HTR-8/SVneo (cell line): Measurements from ENCODE around the gene CEACAM6.
"Not testable (repeated sequence)": the region's sequence is repeated elsewhere in the genome, so short reads cannot be mapped to it uniquely, and the experiment has no call there.

ENCODE experiments used
- DNase-seq: peaks from one replicate; pipeline ENCODE4 v3.0.0; 2011; ENCODE audit warnings: low spot score, mixed read lengths; ENCODE audit not compliant: insufficient read length
- FAIRE-seq: peaks from 2 replicates; lab custom pipeline; 2011; peaks lifted over from hg19 to GRCh38; lab: Jason Lieb, UNC

CEACAM6 gene

DNA sequence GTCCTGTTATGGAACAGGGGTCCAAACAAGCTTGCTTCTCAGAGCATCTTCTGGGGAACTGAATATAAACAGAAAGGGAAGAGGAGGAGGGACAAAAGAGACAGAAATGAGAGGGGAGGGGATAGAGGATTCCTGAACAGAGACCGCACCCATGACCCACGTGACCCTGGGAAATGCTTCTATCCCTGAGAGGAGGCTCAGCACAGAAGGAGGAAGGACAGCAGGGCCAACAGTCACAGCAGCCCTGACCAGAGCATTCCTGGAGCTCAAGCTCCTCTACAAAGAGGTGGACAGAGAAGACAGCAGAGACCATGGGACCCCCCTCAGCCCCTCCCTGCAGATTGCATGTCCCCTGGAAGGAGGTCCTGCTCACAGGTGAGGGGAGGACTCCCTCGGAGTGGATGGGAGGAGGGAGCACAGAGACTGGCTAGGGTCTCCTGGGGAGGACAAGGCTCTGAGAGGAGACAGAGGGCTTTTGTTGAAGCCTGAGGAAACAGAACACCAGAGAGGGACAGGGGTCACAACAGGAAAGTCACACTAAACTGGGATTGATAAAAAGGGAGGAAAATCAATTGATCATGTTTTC lies at the start of gene CEACAM6:
CEACAM6 (plus strand) TSS at position 203 of the 586 bp plus-strand sequence; CDS start at position 312, 109 bp downstream.
- FAIRE-seq = no peak
- no peak for DNase-seq

DNA sequence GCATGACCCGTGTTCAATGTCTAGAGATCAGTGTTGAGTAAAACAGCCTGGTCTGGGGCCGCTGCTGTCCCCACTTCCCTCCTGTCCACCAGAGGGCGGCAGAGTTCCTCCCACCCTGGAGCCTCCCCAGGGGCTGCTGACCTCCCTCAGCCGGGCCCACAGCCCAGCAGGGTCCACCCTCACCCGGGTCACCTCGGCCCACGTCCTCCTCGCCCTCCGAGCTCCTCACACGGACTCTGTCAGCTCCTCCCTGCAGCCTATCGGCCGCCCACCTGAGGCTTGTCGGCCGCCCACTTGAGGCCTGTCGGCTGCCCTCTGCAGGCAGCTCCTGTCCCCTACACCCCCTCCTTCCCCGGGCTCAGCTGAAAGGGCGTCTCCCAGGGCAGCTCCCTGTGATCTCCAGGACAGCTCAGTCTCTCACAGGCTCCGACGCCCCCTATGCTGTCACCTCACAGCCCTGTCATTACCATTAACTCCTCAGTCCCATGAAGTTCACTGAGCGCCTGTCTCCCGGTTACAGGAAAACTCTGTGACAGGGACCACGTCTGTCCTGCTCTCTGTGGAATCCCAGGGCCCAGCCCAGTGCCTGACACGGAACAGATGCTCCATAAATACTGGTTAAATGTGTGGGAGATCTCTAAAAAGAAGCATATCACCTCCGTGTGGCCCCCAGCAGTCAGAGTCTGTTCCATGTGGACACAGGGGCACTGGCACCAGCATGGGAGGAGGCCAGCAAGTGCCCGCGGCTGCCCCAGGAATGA lies 48.4 kb upstream of the CEACAM6 start:
- DNase-seq (peak; percentile 52), FAIRE-seq (no peak)

DNA sequence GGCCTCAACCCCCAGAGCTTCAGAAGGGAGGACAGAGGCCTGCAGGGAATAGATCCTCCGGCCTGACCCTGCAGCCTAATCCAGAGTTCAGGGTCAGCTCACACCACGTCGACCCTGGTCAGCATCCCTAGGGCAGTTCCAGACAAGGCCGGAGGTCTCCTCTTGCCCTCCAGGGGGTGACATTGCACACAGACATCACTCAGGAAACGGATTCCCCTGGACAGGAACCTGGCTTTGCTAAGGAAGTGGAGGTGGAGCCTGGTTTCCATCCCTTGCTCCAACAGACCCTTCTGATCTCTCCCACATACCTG lies 47.9 kb upstream of the CEACAM6 start:
- DNase-seq = no peak
- FAIRE-seq = no peak

DNA sequence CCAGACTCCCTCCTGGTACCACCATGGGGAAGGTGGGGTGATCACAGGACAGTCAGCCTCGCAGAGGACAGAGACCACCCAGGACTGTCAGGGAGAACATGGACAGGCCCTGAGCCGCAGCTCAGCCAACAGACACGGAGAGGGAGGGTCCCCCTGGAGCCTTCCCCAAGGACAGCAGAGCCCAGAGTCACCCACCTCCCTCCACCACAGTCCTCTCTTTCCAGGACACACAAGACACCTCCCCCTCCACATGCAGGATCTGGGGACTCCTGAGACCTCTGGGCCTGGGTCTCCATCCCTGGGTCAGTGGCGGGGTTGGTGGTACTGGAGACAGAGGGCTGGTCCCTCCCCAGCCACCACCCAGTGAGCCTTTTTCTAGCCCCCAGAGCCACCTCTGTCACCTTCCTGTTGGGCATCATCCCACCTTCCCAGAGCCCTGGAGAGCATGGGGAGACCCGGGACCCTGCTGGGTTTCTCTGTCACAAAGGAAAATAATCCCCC lies 47.4 kb upstream of the CEACAM6 start:
- FAIRE-seq = no peak
- no peak for DNase-seq

DNA sequence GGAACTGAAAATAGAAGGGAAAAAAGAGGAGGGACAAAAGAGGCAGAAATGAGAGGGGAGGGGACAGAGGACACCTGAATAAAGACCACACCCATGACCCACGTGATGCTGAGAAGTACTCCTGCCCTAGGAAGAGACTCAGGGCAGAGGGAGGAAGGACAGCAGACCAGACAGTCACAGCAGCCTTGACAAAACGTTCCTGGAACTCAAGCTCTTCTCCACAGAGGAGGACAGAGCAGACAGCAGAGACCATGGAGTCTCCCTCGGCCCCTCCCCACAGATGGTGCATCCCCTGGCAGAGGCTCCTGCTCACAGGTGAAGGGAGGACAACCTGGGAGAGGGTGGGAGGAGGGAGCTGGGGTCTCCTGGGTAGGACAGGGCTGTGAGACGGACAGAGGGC lies 46.8 kb upstream of the CEACAM6 start, which contains the start of gene CEACAM5:
CEACAM5 (plus strand) TSS at position 146 of the 400 bp plus-strand sequence; CDS start at position 252, 106 bp downstream.
- no peak for FAIRE-seq
- no peak for DNase-seq

DNA sequence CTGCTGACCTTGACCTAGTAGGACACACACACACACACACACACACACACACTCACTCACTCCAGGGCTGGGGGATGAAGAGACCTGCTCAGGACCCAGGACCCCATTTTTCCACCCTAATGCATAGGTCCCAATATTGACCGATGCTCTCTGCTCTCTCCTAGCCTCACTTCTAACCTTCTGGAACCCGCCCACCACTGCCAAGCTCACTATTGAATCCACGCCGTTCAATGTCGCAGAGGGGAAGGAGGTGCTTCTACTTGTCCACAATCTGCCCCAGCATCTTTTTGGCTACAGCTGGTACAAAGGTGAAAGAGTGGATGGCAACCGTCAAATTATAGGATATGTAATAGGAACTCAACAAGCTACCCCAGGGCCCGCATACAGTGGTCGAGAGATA lies 45.8 kb upstream of the CEACAM6 start:
- not testable (repeated sequence) for DNase-seq, FAIRE-seq

DNA sequence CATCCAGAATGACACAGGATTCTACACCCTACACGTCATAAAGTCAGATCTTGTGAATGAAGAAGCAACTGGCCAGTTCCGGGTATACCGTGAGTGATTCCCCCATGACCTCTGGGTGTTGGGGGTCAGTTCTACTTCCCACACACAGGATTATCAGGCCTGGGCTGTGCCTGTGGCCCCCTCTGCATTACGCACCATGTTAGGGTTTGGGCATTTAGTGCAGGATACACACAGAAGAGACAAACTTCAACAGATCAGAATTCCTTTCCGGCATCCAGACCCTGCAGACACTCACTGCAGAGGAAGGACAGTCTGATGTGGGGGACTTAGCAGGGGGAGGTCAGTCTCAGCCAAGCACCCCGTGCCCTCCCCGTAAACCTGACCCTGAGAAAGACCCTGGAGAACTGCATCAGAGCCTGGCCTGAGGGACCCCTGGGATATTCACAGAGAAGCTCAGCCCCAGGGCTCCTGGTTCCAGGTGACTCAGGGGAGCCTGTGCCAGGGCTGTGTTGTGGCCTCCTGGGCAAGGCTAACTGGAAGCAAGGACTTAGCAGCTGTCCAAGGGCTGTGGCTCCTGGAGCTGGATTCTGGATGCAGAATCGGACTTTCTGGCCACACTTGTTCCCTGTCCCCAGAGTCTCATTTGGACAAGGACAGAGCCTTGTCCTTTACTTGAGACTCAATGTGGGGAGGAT lies 45.2 kb upstream of the CEACAM6 start:
- no peak for FAIRE-seq
- DNase-seq = no peak

DNA sequence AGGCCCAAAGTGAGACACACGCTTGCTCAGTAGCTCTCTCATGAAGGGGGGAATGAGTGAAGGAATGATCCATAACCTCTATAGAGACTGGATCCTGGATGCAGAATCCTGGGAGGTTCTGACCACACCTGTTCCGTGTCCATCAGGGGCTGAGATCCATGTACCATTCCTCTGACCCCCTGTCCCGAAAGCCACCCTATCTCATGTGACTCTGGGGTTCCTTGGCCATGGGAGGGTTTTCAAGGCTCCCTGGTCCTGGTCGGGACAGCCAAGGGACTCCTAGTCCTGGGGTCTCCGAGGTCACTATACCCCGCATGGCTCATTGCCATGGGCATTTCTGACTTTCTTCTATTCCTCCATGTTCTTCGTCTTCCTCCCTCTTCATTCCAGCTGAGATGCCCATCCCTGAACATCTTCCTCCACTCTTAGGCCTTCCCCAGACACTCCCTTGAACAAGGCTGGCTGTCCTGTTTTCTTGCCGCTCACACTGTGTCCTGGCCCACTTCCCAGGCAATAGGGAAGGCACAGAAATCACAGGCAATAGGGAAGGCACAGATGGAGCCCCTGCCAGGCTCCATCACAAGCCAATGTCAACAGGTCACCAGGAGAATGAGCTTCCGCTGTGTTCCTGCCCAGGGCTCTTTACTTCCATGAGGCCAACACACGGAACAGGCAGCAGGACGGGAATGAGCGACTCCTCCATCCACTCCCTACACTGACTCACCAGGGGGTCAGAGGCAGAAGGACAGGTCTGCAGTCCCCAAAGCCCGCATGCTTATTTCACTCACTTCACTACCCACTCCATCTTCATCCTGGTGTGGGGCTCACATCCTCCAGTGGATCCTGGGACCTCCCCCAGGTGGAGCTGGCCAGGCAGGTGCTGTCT lies 43.7 kb upstream of the CEACAM6 start:
- FAIRE-seq = no peak

DNA sequence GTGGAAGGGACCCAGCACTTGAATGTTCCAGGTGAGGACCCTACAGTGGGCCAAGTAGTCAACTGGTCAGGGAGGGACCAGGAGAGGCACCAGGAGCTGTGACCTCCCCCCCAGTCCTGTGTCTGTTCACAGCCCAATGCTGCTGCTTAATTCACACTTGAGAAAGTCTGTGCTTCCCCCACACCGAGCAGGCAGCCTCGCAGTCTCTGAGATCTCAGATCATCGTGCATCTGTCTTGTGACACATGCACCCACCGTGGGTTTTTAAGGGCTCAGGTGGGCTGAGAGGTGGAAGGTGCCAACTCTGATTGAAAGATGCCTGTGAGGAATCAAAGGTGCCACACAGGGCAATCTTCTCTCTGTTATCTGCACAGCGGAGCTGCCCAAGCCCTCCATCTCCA lies 40.7 kb upstream of the CEACAM6 start:
- DNase-seq (no peak), FAIRE-seq (no peak)

More for the DNA sequence above, 43.7 kb upstream of the CEACAM6 start:
- DNase-seq = no peak

DNA sequence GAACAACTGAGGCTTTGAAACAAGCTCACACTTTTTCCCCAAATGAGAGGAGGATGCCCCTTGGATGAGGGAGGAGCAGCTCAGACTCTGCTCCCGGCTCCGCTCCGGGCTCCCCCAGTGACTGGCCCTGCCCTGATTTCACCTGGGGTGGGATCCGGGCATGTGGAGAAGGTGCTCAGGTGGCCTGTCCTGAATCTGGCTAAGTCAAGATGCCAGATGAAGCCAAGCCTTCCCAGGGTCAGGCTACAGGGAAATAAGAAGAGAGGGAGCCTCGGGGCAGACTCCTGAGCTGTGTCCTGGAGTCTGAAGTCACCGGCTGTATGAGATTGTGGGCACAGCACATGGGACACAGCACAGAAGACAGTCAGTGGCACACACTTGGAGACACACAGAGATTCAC lies 36.6 kb upstream of the CEACAM6 start:
- DNase-seq (no peak), FAIRE-seq (no peak)

DNA sequence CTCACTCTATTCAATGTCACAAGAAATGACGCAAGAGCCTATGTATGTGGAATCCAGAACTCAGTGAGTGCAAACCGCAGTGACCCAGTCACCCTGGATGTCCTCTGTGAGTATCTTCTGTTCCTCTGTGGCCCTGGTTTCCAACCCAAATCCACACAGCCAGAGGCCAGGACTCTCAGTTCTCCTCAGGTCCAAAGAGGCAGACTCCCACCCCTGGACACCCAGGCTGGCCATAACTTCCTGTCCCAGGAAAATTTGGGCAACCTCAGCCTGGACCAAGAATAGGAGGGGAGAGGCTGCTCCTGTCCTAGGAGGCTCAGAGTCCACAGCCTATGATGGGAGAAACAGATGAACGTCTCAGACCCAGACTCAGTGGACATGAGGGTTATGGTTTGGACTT lies 35.2 kb upstream of the CEACAM6 start:
- DNase-seq (no peak), FAIRE-seq (no peak)

DNA sequence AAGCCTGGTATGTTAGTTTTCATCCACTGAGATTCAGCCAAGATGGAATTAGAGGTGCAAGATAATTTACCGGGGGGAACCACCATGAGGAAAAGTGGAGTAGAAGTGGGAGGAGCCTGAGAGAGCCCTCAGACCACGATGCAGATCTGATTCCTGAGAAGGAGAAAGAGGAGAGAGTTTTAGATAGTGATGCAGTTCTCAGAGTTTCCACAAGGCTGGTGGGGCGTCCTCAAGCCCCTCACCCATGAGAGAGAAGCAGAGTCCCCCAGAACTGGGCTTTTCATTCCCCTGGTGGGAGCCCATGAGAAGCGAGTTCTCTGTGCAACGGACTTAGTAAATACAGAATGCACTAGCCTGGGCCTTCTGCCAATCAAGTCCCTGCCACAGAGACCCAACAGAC lies 28.8 kb upstream of the CEACAM6 start:
- DNase-seq = no peak
- no peak for FAIRE-seq

DNA sequence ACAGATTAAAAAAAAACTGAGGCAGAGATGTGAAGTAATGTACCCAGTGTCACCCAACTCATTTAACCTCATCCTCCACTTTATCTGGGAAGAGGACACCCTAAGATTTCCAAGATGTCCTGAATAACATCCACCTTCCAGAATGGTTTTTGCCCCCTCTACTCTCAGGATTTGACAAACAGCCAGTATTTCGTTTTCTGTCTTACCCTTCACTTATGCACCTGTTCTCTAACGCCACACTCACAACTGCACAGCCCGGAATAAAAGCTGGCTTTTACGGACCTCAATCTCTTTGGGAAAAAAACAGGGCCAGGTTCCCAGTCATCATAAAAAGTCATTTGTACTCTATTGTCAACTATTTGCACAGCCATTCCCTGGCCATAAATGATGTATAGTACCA lies 21.2 kb upstream of the CEACAM6 start:
- no peak for DNase-seq
- FAIRE-seq = no peak

DNA sequence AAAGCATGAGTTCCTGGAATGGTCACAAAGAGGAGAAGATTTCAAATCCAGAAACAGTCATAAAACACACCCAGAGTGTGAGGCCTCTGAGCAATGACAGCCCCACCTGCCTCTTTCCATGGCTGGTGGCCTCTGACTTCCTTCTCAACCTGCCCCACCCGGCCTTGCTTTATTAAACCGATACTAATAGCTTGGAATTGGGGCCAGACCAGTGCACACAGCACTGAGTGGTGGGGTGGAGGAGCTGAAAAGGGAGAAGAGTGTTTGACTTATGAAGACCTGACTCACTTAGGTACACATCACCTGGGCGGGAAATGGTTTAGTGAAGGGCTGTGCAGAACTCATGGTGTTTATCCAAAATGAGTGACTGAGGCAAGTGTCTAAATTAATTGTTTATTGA lies 20.7 kb upstream of the CEACAM6 start:
- DNase-seq (no peak), FAIRE-seq (no peak)

DNA sequence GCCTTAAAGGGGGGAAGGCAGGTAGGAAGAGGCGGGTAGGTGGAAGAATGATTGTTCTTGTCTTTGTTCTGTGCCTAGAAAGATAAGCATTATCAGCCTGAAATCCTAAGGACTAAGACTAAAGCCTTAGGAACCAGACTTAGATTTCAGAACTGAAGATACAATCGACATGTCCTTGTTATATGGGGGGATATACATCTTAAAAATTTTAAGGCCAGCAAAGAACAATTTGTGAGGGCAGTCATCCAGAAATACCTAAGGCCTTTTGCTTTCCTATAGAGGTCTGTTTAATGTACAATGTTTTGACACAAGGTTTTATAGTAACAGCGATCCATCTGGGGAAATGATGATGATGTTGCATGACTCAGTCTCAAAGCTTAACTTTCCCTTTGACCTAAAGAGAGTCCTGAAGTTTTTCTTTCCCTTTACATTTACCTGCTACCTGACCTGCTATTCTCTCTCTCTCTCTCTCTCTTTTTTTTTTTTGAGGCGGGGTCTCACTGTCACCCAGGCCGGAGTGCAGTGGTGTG lies 20.2 kb upstream of the CEACAM6 start:
- no peak for DNase-seq
- no peak for FAIRE-seq

DNA sequence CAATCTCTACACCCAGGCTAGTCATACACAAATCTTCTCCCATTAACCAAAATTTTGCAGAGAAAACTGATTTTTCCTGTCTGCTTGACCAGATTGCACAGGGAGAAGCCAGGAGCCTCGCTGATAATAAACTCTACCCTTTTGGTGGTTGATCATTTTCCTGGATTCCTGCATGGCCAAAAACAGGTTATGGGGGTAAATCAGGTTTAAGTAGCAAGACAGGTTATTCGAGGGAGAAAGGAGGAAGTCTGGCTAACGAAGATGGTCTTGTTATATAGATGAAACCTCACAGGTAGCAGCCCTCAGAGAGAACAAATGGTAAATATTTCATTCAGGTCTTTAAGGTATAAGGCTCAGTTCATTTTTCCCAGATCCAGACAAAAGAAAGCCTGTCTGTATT lies 16.0 kb upstream of the CEACAM6 start:
- DNase-seq = no peak
- no peak for FAIRE-seq

DNA sequence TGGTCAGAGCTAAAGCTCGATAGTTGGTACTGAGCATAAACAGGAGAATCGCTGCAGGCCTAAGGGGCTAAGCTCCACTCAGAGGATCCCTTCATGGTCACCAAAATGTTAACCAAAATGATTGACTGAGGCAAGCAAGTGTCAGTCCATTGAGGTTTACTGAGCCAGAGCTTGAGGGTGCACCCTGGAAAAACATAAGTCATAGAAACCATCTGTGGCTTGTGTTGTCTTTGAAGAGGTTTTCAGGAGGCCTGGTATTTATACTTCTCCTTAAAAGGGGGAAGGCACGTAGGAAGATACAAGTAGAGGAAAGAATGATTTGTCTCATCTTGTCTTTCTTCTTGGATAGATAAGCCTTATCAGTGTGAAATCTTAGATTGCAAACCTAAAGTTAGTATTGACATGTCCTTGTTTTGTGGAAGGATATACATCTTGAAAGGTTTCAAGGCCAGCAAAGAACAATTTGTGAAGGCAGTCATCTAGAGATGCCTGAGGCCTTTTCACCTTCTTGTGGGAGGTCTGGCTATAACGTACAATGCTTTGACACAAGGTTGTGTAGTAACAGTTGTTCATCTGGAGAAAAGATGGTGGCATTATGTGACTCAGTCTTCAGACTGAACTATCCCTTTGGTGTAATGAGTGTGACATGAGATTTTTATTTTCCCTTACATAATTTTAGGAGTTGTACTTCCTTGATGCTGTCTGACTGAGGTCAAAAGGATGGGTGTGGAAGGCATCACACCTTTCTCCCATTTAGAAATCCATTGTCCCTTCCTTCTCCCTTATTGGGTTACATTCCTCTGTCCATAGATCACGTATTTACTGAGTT lies 14.7 kb upstream of the CEACAM6 start:
- DNase-seq (no peak), FAIRE-seq (no peak)

DNA sequence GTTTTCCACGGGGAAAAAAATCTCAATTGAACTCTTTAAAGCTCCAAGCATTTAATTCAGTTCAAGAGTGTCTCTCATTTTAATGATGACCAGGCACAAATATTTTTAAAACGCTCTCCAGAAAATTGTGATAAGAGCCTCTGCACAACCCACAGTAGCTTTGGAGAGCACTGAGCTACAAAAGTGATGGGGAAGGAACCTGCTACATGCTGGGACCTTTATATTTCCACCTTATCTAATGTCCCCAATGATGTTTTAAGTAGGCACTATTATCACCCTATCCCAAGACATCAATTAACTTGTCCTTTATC lies 14.1 kb upstream of the CEACAM6 start:
- no peak for FAIRE-seq

DNA sequence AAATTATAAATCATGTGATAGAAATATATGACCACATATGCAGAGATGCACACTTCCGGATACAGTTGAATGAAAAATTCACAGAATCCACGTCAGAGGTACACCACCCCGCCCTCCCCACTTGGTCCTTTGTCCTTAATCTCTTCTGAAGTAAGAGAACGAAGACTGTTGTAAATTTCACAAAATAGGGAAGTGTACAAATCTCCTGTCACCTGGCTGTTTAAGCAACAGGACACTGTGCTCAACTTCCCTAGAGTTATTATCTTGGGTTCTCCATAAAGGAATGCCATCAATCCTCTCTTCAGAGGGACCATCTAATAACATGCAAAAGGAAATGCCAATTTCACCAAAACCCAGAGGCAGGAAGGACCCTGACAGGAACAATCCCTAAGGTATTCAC lies 10.5 kb upstream of the CEACAM6 start:
- FAIRE-seq (no peak), DNase-seq (no peak)

More for the DNA sequence above, 14.1 kb upstream of the CEACAM6 start:
- DNase-seq = no peak
